Activated T-cell treated with anti-CD3 and anti-CD28 coated beads, Interleukin-2, amount 50 U/mL, for 4 hours (primary cell): Measurements from ENCODE around the gene DOCK2. TPM values are rescaled to one million over a fixed set of nuclear protein-coding genes. Genes with fewer than 3 reads are reported as not detected.

Experiments used
- ATAC-seq, 2 donors: fragments of 200-7000 bp; cut with Tn5 transposase; one replicate each; pipeline ENCODE4 v1.10.0; 2021
- DNase-seq: peaks from one replicate; pipeline ENCODE4 v3.0.0-alpha.2; 2020
- H3K27me3 Mint-ChIP-seq: one replicate; pipeline ENCODE4 v1.8.0; 2021; ENCODE audit warnings: low read depth, mixed read lengths
- H3K36me3 Mint-ChIP-seq: one replicate; pipeline ENCODE4 v1.8.0; 2022; ENCODE audit warnings: mixed read lengths; ENCODE audit not compliant: insufficient read depth
- H3K4me1 Mint-ChIP-seq: one replicate; pipeline ENCODE4 v1.8.0; 2021; ENCODE audit warnings: low read depth, mixed read lengths
- H3K4me3 Mint-ChIP-seq: one replicate; pipeline ENCODE4 v1.8.0; 2021; ENCODE audit warnings: mild to moderate bottlenecking, moderate library complexity, mixed read lengths
- H3K9me3 Mint-ChIP-seq: one replicate; pipeline ENCODE4 v1.8.0; 2021; ENCODE audit warnings: mixed read lengths
- total RNA-seq, 3 donors: library from RNA; stranded (reverse); gene quantifications; one replicate each; pipeline ENCODE4 v1.2.1, GENCODE V29; 2021

The DOCK2 gene
- total RNA-seq, 3 donors from 2014 or later, result 128 to 134 (median 132) TPM

DNA sequence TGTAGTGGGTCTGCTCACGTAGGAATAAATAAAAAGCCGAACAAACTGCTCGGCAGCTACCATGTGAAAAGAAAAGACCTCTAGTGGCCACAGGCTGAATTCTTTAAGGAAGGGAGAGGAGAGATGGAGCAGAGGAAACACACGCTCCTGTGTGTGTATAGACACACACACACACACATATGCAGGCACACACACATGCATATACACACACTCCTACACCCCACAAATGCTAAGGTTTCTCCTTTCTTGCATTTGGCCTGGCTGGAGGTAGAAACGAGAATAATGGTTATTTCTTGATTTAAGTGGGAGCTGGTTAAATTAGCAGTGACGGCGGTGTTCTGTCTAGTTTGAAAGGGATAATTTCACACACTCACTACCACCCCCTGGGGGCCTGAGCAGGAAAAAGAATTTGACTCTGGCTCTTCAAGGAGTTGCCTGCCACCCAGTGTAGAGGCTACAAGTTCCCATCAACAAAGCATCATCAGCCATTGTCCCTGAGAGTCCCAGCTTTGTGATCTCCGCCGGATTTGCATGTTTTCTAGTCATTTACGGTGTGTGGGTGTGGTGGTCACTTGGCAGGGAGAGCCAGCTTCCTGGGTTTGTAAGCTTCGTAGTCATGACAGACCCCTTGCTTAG, 343.5 kb downstream of the DOCK2 start, which contains the start of gene INSYN2B:
TSS of gene INSYN2B (minus strand) at position 78 of the 636 bp plus-strand sequence. CDS start 96,597 bp downstream, outside the sequence.
- ATAC-seq (no peak), DNase-seq (no peak)
- peaks cover 27% of the 10 kb centered on the region for H3K36me3 Mint-ChIP-seq

DNA sequence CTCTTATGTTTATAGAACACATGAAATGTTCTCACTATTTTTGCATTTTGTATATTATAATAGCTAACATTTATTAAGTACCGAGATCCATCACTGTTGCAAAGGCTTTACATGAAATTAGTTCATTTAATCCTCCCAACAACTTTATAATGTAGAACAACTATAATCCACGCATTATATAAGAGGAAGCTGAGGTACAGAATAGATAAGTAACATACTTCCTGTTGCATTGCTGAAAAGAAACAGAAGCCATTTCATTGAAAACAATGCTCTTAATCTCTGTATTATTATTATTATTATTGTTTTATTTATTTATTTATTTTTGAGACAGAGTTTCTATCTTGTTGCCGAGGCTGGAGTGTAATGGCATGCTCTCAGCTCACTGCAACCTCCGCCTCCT, 351.1 kb downstream of the DOCK2 start:
- Mint-ChIP-seq H3K27me3 (no peaks in the 10 kb centered on the region), H3K4me3 (no peak overlapping the region), H3K9me3 (no peaks in the 10 kb centered on the region), H3K4me1 (no peaks in the 10 kb centered on the region), H3K36me3 (peaks cover 38% of the 10 kb centered on the region)
- ATAC-seq (no peak), DNase-seq (no peak)

More for the DNA sequence above, 343.5 kb downstream of the DOCK2 start, which contains the start of gene INSYN2B:
- no peaks in the 10 kb centered on the region for H3K27me3 Mint-ChIP-seq
- H3K9me3 Mint-ChIP-seq, result no peaks in the 10 kb centered on the region
- no peaks in the 10 kb centered on the region for H3K4me1 Mint-ChIP-seq
- H3K4me3 Mint-ChIP-seq, result no peak within 1 kb of the TSS

DNA sequence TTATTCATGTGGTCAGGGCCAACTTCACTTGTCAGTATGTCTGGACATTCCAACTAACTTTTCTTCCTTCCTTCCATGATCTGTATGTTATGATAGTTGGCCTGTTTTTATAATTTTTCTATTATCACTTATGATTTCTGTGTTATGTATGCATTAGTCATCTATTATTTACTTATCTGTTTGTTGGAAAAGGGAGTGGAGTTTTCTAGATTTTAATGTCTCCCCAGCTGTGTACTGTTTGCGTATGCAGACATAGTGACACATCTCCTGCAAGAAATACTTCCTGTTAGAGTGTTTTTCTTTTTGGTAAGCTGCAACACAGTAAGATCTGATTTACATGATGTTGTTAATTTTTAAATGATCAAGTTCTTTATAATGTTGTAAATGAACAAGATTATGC, 351.9 kb downstream of the DOCK2 start:
- H3K27me3 Mint-ChIP-seq, result no peaks in the 10 kb centered on the region
- no peaks in the 10 kb centered on the region for H3K4me1 Mint-ChIP-seq
- no peak overlapping the region for H3K4me3 Mint-ChIP-seq
- DNase-seq (no peak), ATAC-seq (no peak)
- no peaks in the 10 kb centered on the region for H3K9me3 Mint-ChIP-seq
- peaks cover 38% of the 10 kb centered on the region for H3K36me3 Mint-ChIP-seq

DNA sequence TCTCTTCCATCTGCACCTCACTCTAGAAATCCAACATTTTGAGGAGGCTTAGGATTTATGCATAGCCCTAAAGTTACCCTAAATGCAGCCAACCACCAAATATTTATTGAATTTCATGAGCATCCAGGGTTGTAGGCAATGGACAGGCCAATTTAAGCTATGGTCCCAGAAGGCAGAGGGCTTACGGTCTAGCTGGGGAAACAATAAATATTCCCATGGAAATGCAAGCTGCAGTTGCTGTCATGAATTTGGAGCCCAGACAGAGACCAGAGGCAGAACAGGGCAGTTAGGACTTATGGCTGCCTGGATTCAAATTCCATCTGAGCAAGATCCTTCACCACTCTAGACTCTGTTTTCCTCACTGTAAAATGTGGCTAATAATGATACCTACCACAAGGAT, 352.3 kb downstream of the DOCK2 start:
- Mint-ChIP-seq H3K4me3 (no peak overlapping the region), H3K36me3 (peaks cover 39% of the 10 kb centered on the region), H3K4me1 (no peaks in the 10 kb centered on the region), H3K9me3 (no peaks in the 10 kb centered on the region), H3K27me3 (no peaks in the 10 kb centered on the region)
- no peak for DNase-seq
- ATAC-seq, result no peak

DNA sequence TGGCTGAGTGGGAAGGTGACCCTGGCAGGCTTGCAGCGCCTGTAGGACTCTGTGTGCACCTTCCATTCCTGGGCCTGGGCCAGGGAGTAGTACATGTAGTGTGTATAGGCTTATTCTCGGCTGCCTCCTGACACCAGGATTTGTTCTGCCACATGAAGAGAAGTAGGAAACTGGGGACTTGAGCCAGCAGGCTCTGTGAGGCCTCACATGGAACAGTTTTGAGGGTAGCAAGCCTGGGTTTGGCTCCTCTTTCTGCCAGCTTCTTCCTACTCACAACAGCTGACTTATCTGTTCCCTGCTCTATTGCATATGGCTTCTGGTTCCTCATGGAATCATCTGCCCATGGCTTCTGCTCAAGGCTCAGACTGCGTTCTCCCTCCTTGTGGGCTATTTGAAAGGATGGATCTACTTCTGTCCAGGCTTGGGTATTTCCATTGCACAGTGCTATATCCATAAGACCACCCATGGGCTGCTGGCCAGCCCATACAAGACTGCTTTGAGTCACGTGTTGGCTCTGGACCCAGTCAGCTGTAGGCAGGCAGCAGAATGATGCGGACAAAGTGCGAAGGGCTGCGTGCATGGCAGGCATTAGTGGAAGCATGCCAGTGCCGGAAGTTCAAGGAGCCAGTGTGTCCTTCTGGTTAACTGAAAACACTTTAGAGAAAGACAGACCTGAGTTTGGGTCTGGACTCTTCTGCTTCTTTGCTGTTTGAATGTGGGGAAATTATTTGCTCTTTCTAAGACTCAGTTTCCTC, 354.2 kb downstream of the DOCK2 start:
- DNase-seq (no peak), ATAC-seq (no peak)
- H3K36me3 Mint-ChIP-seq, result peaks cover 43% of the 10 kb centered on the region
- H3K9me3 Mint-ChIP-seq, result no peaks in the 10 kb centered on the region
- no peaks in the 10 kb centered on the region for H3K4me1 Mint-ChIP-seq
- H3K4me3 Mint-ChIP-seq, result no peak overlapping the region
- H3K27me3 Mint-ChIP-seq, result no peaks in the 10 kb centered on the region

DNA sequence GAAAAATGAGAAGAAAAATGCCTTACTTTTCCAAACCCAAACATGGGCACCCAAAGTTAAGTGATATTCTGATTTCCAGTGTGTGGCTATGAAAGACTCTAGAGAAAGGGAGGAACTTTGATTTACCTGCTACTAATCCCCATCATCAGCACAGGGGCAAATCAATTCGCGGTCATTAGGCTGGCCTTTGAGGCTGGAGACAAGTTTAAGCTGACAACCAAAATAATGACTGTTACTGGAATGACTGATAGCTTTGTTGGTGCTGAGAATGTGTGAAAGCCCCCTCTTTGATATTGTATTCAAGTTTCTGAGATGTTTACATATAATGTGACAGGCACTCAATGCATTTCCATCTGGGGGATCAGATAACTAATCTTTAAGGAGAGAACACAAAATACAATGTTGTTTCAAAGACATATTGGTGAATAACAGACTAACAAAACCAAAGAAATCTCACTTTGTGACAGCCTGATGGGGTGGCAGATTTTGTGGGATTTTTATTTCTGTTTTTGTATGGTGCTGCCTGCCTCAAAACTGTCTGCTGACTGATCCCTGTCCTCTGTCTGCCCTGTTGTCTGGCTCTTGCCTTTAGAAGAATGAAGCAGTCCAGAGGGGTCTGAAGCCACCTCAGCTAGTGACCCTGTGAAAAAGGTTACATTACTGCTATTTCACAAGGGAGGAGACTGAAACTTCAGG, 355.9 kb downstream of the DOCK2 start:
- no peak overlapping the region for H3K4me3 Mint-ChIP-seq
- H3K36me3 Mint-ChIP-seq, result peaks cover 39% of the 10 kb centered on the region
- DNase-seq, result no peak
- H3K4me1 Mint-ChIP-seq, result no peaks in the 10 kb centered on the region
- no peaks in the 10 kb centered on the region for H3K9me3 Mint-ChIP-seq
- ATAC-seq, result no peak
- H3K27me3 Mint-ChIP-seq, result no peaks in the 10 kb centered on the region

DNA sequence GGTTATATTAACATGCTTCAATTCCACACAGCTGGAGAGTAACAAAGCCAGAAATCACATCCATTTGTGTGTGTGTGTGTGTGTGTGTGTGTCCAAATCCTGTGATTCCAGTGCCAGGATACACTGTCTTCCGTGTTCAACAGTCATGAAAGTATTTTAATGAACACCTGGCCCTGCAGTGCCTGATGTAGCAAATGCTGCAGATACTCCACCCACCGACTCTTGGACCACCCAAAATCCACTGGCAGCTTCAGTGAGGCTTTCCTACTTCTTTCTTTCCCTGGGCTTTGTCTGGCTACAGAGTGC, 356.4 kb downstream of the DOCK2 start:
- Mint-ChIP-seq H3K4me1 (no peaks in the 10 kb centered on the region), H3K4me3 (no peak overlapping the region), H3K9me3 (no peaks in the 10 kb centered on the region), H3K36me3 (peaks cover 44% of the 10 kb centered on the region), H3K27me3 (no peaks in the 10 kb centered on the region)
- no peak for DNase-seq
- no peak for ATAC-seq

DNA sequence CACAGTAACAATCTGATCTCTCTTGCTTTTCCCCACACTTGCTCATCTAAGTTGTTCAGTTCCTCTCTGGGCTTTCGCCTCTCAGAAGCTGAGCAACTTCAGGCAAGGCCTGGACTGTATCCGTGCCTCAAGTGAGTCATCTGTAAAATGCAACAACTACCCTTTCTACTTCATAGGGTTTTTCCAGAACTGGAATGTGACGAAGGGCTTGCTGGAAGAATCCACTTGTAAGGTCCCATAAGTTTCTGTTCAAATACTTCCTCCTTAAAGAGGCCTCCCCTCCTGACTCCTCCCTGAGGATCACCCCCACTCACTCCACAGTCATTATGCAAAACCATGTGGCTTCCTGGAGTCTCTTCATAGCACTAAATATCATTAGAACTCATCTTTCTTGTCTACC, 360.7 kb downstream of the DOCK2 start:
- DNase-seq, result no peak
- H3K36me3 Mint-ChIP-seq, result peaks cover 64% of the 10 kb centered on the region

DNA sequence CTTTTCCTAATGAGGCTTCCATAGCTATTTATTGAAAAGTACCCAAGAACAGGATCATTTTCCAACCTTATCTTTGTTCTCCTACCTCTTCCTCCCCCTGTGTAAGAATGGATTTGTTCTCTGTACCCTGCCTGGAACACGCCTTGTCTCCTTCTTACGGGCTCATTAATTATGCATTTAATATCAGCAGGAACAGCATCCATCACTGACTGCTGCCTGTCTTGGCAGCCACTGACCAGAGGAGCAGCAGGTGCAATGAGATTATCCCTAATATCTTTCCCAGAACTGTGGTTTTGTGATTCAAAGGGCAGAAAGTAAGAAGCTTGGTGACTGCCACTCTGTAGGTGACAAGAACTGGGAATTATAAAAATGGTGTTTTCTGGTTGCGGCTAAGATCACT, 362.5 kb downstream of the DOCK2 start:
- Mint-ChIP-seq H3K4me3 (no peak overlapping the region), H3K4me1 (no peaks in the 10 kb centered on the region), H3K9me3 (peaks cover 7% of the 10 kb centered on the region), H3K27me3 (no peaks in the 10 kb centered on the region), H3K36me3 (peaks cover 66% of the 10 kb centered on the region)
- DNase-seq (no peak), ATAC-seq (no peak)

More for the DNA sequence above, 360.7 kb downstream of the DOCK2 start:
- peaks cover 2% of the 10 kb centered on the region for H3K9me3 Mint-ChIP-seq
- ATAC-seq, result no peak
- no peaks in the 10 kb centered on the region for H3K27me3 Mint-ChIP-seq
- H3K4me1 Mint-ChIP-seq, result no peaks in the 10 kb centered on the region
- H3K4me3 Mint-ChIP-seq, result no peak overlapping the region

DNA sequence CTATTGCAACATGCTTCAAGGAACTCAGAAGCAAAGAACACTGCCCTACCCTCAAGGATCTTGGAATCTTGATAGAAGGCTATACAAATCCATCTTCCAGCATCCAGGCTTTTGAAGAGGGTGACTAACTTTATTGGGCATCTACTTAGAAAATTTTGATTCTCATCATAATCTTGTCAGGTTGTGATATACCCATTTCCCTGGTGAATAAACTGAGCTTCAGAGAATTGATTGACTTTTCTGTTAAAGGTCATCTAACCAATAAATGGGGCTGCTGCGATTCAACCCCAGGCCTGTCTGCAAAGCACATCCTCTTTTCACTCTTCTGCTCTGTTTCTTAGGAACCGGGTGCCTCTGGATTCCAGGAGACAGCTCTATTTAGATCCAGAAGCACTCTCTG, 363.1 kb downstream of the DOCK2 start:
- DNase-seq, result no peak
- H3K4me3 Mint-ChIP-seq, result no peak overlapping the region
- ATAC-seq, result no peak
- no peaks in the 10 kb centered on the region for H3K27me3 Mint-ChIP-seq
- no peaks in the 10 kb centered on the region for H3K4me1 Mint-ChIP-seq
- peaks cover 65% of the 10 kb centered on the region for H3K36me3 Mint-ChIP-seq
- H3K9me3 Mint-ChIP-seq, result peaks cover 7% of the 10 kb centered on the region

DNA sequence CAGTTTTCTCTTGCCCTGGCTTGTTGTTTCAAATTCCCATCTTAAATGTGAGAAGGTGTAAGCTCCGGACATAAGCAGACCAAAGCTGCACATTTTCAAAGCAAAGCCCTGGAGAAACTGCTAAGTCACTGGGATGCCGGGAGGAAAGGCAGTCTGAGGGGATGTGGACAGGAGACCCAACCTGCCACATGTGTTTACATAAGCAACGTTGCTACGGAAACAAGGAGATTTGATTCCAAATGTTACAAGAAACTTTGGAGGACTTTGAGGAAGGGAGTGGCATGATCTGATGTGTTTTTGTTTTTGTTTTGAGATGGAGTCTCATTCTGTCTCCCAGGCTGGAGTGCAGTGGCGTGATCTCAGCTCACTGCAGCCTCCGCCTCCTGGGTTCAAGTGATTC, 368.9 kb downstream of the DOCK2 start:
- H3K36me3 Mint-ChIP-seq, result peaks cover 56% of the 10 kb centered on the region
- DNase-seq (no peak), ATAC-seq (no peak)
- no peaks in the 10 kb centered on the region for H3K27me3 Mint-ChIP-seq
- peaks cover 7% of the 10 kb centered on the region for H3K9me3 Mint-ChIP-seq
- H3K4me1 Mint-ChIP-seq, result no peaks in the 10 kb centered on the region
- H3K4me3 Mint-ChIP-seq, result no peak overlapping the region

DNA sequence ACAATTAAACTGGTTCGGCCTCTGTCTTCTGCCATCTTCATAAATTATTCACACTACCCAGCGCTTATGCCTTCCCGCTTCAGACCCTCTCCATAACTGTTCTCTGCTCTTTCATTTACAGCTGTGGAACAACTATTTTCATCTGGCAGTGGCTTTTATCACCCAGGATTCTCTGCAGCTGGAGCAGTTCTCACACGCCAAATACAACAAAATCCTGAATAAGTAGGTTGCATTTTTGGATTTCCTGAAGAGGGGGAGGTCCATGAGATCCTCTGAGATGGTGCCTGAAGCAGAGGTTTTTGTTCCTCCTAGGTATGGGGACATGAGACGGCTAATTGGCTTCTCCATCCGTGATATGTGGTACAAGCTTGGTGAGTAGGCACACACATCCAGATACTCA, 371.3 kb downstream of the DOCK2 start:
- Mint-ChIP-seq H3K36me3 (peaks cover 55% of the 10 kb centered on the region), H3K9me3 (peaks cover 3% of the 10 kb centered on the region), H3K4me1 (no peaks in the 10 kb centered on the region), H3K27me3 (no peaks in the 10 kb centered on the region), H3K4me3 (no peak overlapping the region)
- DNase-seq (no peak), ATAC-seq (no peak)

DNA sequence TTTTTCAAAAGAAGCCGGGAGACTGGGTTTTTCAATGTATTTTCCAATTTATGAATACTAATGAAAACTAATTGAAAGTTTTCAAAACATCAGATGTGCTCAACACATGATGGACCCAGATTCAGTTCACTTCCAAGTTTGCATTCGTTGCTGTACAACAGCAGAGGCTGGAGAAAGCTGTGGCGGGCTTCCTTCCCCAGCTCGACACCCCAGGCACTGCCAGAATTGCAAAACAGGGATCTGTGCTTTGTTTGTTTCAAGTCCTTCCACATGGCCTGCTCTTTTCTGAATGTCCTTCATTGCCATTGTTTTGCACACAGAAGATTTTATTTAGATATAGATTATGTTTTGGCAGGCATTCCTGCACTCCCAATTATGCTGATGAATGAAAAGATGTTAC, 373.5 kb downstream of the DOCK2 start:
- H3K36me3 Mint-ChIP-seq, result peaks cover 50% of the 10 kb centered on the region
- H3K4me1 Mint-ChIP-seq, result no peaks in the 10 kb centered on the region
- ATAC-seq (no peak), DNase-seq (no peak)
- H3K4me3 Mint-ChIP-seq, result no peak overlapping the region
- no peaks in the 10 kb centered on the region for H3K27me3 Mint-ChIP-seq
- H3K9me3 Mint-ChIP-seq, result no peaks in the 10 kb centered on the region

DNA sequence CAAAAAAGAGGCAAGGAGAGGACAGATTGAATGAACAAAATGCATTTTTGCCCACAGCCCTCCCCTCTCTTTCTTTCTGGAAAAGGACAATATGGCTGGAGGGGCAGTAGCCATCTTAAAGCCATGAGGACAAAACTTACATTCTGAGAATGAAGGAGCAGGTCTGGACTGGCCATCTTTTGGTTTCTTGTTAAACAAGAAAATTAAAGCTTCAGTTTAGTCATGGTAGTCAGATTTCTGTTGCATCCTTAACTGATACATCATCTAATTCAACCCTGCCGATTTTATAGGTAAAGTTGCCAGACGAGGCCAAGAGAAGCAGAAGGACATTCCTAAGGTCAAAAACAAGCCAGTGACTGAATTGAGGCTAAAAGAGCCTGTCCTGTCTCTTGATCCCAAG, 374.7 kb downstream of the DOCK2 start:
- Mint-ChIP-seq H3K9me3 (no peaks in the 10 kb centered on the region), H3K4me3 (no peak overlapping the region), H3K4me1 (no peaks in the 10 kb centered on the region), H3K36me3 (peaks cover 50% of the 10 kb centered on the region), H3K27me3 (no peaks in the 10 kb centered on the region)
- ATAC-seq (no peak), DNase-seq (no peak)

DNA sequence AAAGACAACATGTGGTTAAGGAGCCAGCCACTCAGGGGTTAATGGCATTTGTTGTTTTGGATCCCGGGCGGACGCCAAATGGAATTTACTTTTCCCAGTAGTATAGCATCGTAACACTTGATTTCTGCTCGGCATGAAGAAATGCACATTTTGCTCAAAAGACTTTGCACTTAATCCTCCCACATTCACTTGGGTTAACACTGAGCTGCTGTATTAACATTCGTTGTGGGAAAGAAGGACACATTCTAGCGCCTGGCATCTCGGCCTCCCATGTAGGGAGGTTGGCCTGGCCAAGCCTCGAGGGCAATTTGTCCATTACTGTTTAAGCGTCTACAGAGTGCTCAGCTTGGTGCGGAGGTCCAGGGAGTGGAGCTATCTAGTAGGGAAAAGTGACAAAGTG, 375.5 kb downstream of the DOCK2 start:
- no peaks in the 10 kb centered on the region for H3K4me1 Mint-ChIP-seq
- no peak for ATAC-seq
- DNase-seq, result no peak
- H3K36me3 Mint-ChIP-seq, result peaks cover 49% of the 10 kb centered on the region
- no peaks in the 10 kb centered on the region for H3K9me3 Mint-ChIP-seq
- H3K27me3 Mint-ChIP-seq, result no peaks in the 10 kb centered on the region
- H3K4me3 Mint-ChIP-seq, result no peak overlapping the region
